ENCODE data around the gene NXPH1.
"Not testable (repeated sequence)": the region's sequence is repeated elsewhere in the genome, so short reads cannot be mapped to it uniquely, and the experiment has no call there.

NXPH1 gene

GRCh38 chr7:8719102-8719501 lies 285.7 kb downstream of the NXPH1 start:
- DNase-seq (ENCODE audit: low spot score) = no peak

GRCh38 chr7:8724080-8724718 lies 290.8 kb downstream of the NXPH1 start:
- peak; percentile 11 for DNase-seq (ENCODE audit: low spot score)

- not testable (repeated sequence) for DNase-seq (ENCODE audit: low spot score)
These were observed 298.3 kb downstream of the NXPH1 start for GRCh38 chr7:8731756-8732155.

GRCh38 chr7:8739837-8740236 lies 306.4 kb downstream of the NXPH1 start:
- DNase-seq (ENCODE audit: low spot score) = no peak

- no peak for DNase-seq (ENCODE audit: low spot score)
These were observed 309.4 kb downstream of the NXPH1 start for GRCh38 chr7:8742837-8743236.

GRCh38 chr7:8747338-8747737 lies 313.9 kb downstream of the NXPH1 start:
- no peak for DNase-seq (ENCODE audit: low spot score)

- no peak for DNase-seq (ENCODE audit: low spot score)
These were observed 318.3 kb downstream of the NXPH1 start for GRCh38 chr7:8751557-8752231.

- no peak for DNase-seq (ENCODE audit: low spot score)
These were observed 319.9 kb downstream of the NXPH1 start for GRCh38 chr7:8753355-8753754.

GRCh38 chr7:8761731-8762130 lies 328.3 kb downstream of the NXPH1 start:
- DNase-seq (ENCODE audit: low spot score) = no peak

GRCh38 chr7:8762803-8763202 lies 329.4 kb downstream of the NXPH1 start:
- no peak for DNase-seq (ENCODE audit: low spot score)

- DNase-seq (ENCODE audit: low spot score) = no peak
These were observed 332.0 kb downstream of the NXPH1 start for GRCh38 chr7:8765374-8765773.

- DNase-seq (ENCODE audit: low spot score) = no peak
These were observed 340.1 kb downstream of the NXPH1 start for GRCh38 chr7:8773518-8773917.

- no peak for DNase-seq (ENCODE audit: low spot score)
These were observed 345.1 kb downstream of the NXPH1 start for GRCh38 chr7:8778459-8778858.

- no peak for DNase-seq (ENCODE audit: low spot score)
These were observed 347.8 kb downstream of the NXPH1 start for GRCh38 chr7:8781166-8781565.

- no peak for DNase-seq (ENCODE audit: low spot score)
These were observed 349.8 kb downstream of the NXPH1 start for GRCh38 chr7:8783229-8783628.

- no peak for DNase-seq (ENCODE audit: low spot score)
These were observed 351.7 kb downstream of the NXPH1 start for GRCh38 chr7:8785081-8785480.

- no peak for DNase-seq (ENCODE audit: low spot score)
These were observed 367.6 kb downstream of the NXPH1 start for GRCh38 chr7:8800986-8801385.
